ENCODE measurements around the gene PCNX2. TPM values are rescaled to one million over a fixed set of nuclear protein-coding genes. Genes with fewer than 3 reads are reported as not detected.

Gene PCNX2
- total and polyA plus RNA-seq, 12 donors, result 0.29 to 3.1 (median 1.6) TPM

DNA sequence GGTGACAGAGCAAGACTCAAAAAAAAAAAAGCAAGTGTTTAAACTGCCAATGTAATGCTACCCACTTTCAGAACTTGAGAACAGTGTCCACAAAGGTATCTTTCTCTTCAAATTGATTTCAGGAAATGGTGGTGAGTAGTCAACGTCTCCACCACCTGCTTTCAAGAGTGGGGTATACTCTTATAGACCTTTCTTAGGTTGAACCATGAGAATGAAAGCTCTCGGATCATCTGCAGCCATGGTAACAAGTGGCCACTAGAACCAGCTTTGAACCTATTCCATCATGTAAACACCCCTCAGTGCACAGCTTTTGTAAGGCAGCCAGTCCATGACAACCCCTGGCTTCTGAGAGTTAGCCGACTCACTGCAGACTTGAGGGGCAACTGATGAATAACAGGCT is 237.7 kb downstream of the PCNX2 start:
- no peak for DNase-seq
- no peaks in the 10 kb centered on the region for H3K36me3 ChIP-seq
- 91 to 94% methylated on average over 3 of the region's 3 CpGs for WGBS, 2 donors
- H3K27me3 ChIP-seq, result no peaks in the 10 kb centered on the region
- H3K4me3 ChIP-seq, result no peak overlapping the region
- H3K27ac ChIP-seq, result no peak overlapping the region
- intact Hi-C loops (cut with DNase I), result loop anchor here in 1 of 10 donors (10.0 kb wide), 1 partner anchor 117 kb away; no protein-coding TSS in a partner anchor
- TF ChIP-seq, protein P1, sequence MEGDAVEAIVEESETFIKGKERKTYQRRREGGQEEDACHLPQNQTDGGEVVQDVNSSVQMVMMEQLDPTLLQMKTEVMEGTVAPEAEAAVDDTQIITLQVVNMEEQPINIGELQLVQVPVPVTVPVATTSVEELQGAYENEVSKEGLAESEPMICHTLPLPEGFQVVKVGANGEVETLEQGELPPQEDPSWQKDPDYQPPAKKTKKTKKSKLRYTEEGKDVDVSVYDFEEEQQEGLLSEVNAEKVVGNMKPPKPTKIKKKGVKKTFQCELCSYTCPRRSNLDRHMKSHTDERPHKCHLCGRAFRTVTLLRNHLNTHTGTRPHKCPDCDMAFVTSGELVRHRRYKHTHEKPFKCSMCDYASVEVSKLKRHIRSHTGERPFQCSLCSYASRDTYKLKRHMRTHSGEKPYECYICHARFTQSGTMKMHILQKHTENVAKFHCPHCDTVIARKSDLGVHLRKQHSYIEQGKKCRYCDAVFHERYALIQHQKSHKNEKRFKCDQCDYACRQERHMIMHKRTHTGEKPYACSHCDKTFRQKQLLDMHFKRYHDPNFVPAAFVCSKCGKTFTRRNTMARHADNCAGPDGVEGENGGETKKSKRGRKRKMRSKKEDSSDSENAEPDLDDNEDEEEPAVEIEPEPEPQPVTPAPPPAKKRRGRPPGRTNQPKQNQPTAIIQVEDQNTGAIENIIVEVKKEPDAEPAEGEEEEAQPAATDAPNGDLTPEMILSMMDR (IDR thresholded peaks at IDR 0.05), result no peak
- peaks cover 0 to 8% (median 0%) of the 10 kb centered on the region in 9 donors for H3K4me1 ChIP-seq
- ATAC-seq, result no peak
- H3K9me3 ChIP-seq, result no peaks in the 10 kb centered on the region

DNA sequence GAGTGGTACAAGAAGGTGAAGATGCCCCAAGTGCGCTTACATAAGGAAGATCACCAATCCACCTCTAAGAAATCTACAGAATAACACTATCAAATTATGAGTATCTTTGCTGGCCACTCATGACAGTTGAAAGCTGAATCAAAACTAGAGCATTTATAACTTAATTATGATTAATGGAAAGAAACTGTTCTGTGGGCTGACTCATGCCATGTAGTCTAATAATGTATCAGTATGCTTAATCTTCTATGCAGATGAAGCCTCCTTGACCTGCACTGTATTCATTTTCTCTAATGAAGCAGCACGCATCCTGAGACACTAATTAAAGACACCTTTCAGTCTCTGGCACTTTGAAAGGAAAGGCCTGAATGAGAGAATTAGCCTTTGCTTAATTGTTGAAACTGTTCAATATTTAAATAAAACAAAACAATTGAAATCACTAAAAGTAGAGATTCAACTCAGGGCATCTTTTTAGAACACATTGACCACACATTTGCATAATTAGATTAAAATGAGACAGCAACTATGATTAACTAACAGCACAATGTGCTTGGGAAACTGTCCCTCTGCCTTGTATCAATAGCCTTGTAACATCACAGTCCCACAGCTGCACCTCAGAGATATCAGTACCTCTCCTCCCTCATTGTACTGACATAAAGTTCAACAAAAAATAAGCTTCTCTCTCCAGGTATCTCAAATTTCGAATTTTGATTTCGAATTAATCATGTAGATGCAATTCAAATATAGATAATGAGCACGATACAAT is 239.5 kb downstream of the PCNX2 start:
- H3K4me3 ChIP-seq, result no peak overlapping the region
- H3K36me3 ChIP-seq, result no peaks in the 10 kb centered on the region
- TF ChIP-seq, protein P1 (IDR thresholded peaks at IDR 0.05), result no peak
- H3K9me3 ChIP-seq, result peaks cover 0 to 8% (median 0%) of the 10 kb centered on the region in 11 donors
- H3K27ac ChIP-seq, result no peak overlapping the region
- no peak for DNase-seq
- H3K27me3 ChIP-seq, result no peaks in the 10 kb centered on the region
- intact Hi-C loops (cut with DNase I), result loop anchor here in 1 of 10 donors (10.0 kb wide), 1 partner anchor 119 kb away; no protein-coding TSS in a partner anchor
- no peak for ATAC-seq
- WGBS, 2 donors, result 84 to 87% methylated on average over 5 of the region's 5 CpGs
- H3K4me1 ChIP-seq, result peaks cover 0 to 5% (median 0%) of the 10 kb centered on the region in 9 donors

DNA sequence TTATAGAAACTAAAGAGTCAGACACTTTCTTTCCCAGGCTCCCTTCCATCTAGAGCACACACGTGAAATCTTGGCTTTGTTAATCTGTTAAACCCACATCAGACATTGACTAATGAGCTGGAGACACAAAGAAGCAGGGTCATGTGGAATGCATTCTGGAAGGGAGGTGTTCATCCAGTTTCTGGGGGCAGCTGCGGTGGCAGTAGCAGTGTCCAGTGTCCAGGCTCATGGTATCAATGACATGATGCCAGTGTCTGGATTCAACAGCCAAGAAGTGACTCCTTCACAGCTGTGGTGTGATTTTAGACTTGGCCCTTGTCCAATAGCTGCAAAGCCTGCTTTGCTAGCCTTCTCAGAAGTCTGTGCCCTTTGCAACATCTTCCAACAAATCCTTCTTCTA is 249.9 kb downstream of the PCNX2 start:
- intact Hi-C loops (cut with DNase I), result no loop called here
- no peak for DNase-seq
- ATAC-seq, result no peak
- Histone ChIP-seq H3K4me1 (peaks cover 0 to 4% (median 0%) of the 10 kb centered on the region in 9 donors), H3K27ac (no peak overlapping the region), H3K36me3 (no peaks in the 10 kb centered on the region), H3K4me3 (no peak overlapping the region), H3K9me3 (peaks cover 0 to 19% (median 4%) of the 10 kb centered on the region in 11 donors), H3K27me3 (no peaks in the 10 kb centered on the region)
- TF ChIP-seq, protein P1 (IDR thresholded peaks at IDR 0.05), result no peak
- WGBS, 2 donors, result 50 to 53% methylated on average over 2 of the region's 2 CpGs

DNA sequence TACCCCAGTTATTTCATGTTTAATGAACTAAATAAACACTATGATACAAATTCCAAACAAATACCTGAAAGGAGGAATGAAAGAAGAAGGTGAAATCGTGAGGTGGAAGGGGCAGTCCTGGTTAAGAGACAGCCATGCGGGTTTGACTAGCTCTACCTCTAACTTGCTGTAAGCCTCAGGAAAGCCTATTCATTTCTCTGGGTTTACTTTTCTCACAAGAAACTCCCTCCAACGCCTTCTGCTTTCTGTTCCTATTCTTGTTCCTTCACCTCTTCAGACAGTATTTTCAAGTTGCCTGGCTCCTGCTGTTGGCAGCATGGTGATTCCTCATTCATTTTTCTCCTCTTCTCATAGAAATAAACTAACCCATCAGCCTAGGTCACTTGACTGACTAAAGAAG is 252.7 kb downstream of the PCNX2 start:
- 89 to 94% methylated on average over 3 of the region's 3 CpGs for WGBS, 2 donors

More for the DNA sequence above, 252.7 kb downstream of the PCNX2 start:
- TF ChIP-seq, protein P1 (IDR thresholded peaks at IDR 0.05), result no peak
- intact Hi-C loops (cut with DNase I), result no loop called here
- Histone ChIP-seq H3K27ac (no peak overlapping the region), H3K9me3 (no peaks in the 10 kb centered on the region), H3K4me3 (no peak overlapping the region), H3K36me3 (no peaks in the 10 kb centered on the region), H3K4me1 (peaks cover 0 to 4% (median 0%) of the 10 kb centered on the region in 9 donors), H3K27me3 (no peaks in the 10 kb centered on the region)
- ATAC-seq (no peak), DNase-seq (no peak)
